ENCODE data around the gene DNAH2.

The DNAH2 gene

GRCh38 chr17:7842380-7843256, 125.1 kb downstream of the DNAH2 start (continued):
- no peak for TF ChIP-seq ZNF404 (tag by site-specific recombination; IDR thresholded peaks at IDR 0.05)
- no peak for TF ChIP-seq ZNF48 (tag by site-specific recombination; IDR thresholded peaks at IDR 0.05)
- TF ChIP-seq ZNF488 (tag by site-specific recombination; IDR thresholded peaks at IDR 0.05): no peak
- TF ChIP-seq ZNF394 (tag by site-specific recombination; IDR thresholded peaks at IDR 0.05; ENCODE audit: borderline replicate concordance): no peak; the same call in 1 of the 2 replicates
- TF ChIP-seq ZNF121 (tag by site-specific recombination; IDR thresholded peaks at IDR 0.05): no peak
- TF ChIP-seq ZNF341 (tag by site-specific recombination; IDR thresholded peaks at IDR 0.05; ENCODE audit: low read depth): peak; percentile 58
- TF ChIP-seq ZNF785 (tag by site-specific recombination; IDR thresholded peaks at IDR 0.05): no peak
- TF ChIP-seq ZNF221 (tag by site-specific recombination; IDR thresholded peaks at IDR 0.05; ENCODE audit: borderline replicate concordance): no peak
- no peak for TF ChIP-seq ZNF596 (tag by site-specific recombination; IDR thresholded peaks at IDR 0.05)
- TF ChIP-seq ZNF133 (tag by site-specific recombination; IDR thresholded peaks at IDR 0.05): no peak
- peak; percentile 66 for TF ChIP-seq ZBTB48 (tag by site-specific recombination; IDR thresholded peaks at IDR 0.05)
- peak; percentile 74 for TF ChIP-seq ZBTB17 (tag by site-specific recombination; IDR thresholded peaks at IDR 0.05)
- peak; percentile 87 for TF ChIP-seq PRDM1 (tag by site-specific recombination; IDR thresholded peaks at IDR 0.05)
- no peak for TF ChIP-seq ZNF776 (tag by site-specific recombination; IDR thresholded peaks at IDR 0.05; ENCODE audit: borderline replicate concordance)
- TF ChIP-seq ZNF624 (tag by site-specific recombination; IDR thresholded peaks at IDR 0.05): no peak
- TF ChIP-seq ZNF311 (tag by site-specific recombination; IDR thresholded peaks at IDR 0.05; ENCODE audit: borderline replicate concordance): no peak
- TF ChIP-seq ZNF747 (tag by site-specific recombination; IDR thresholded peaks at IDR 0.05): no peak
- no peak for TF ChIP-seq ZNF423 (tag by site-specific recombination; IDR thresholded peaks at IDR 0.05)
- no peak for TF ChIP-seq ZNF18 (tag by site-specific recombination; IDR thresholded peaks at IDR 0.05)
- peak; percentile 40; the same call in 1 of the 2 replicates for TF ChIP-seq INSM2 (tag by site-specific recombination; IDR thresholded peaks at IDR 0.05)
- peak; percentile 96 for TF ChIP-seq EGR2 (tag by site-specific recombination; IDR thresholded peaks at IDR 0.05; ENCODE audit: low read depth)
- no peak for TF ChIP-seq GFI1B (tag by site-specific recombination; IDR thresholded peaks at IDR 0.05)
- TF ChIP-seq ZNF510 (tag by site-specific recombination; IDR thresholded peaks at IDR 0.05; ENCODE audit: insufficient replicate concordance): no peak
- TF ChIP-seq PRDM4 (tag by site-specific recombination; IDR thresholded peaks at IDR 0.05): no peak
- TF ChIP-seq ZNF768 (tag by site-specific recombination; IDR thresholded peaks at IDR 0.05): no peak
- peak; percentile 76 for TF ChIP-seq ZBTB26 (tag by site-specific recombination; optimal IDR thresholded peaks at IDR 0.05)
- peak; percentile 96 for TF ChIP-seq GLIS2 (tag by site-specific recombination; IDR thresholded peaks at IDR 0.05)
- TF ChIP-seq ZNF391 (tag by site-specific recombination; IDR thresholded peaks at IDR 0.05; ENCODE audit: borderline replicate concordance, low read depth): no peak
- peak; percentile 89 for TF ChIP-seq ZNF398 (tag by site-specific recombination; IDR thresholded peaks at IDR 0.05)
- TF ChIP-seq ZNF112 (tag by site-specific recombination; IDR thresholded peaks at IDR 0.05): no peak

Data from HEK293 (cell line).